SW 1271 (cell line): Measurements from ENCODE around the gene MRFAP1L1.
"Not testable (repeated sequence)": the region's sequence is repeated elsewhere in the genome, so short reads cannot be mapped to it uniquely, and the experiment has no call there.

ENCODE experiments used
- DNase-seq, 2 experiments: peaks; one replicate each; lab custom pipeline; 2025; lab: John Stamatoyannopoulos, UW

MRFAP1L1 gene

GRCh38 chr4:6709230-6710114 is at the start of gene MRFAP1L1:
Gene MRFAP1L1, minus strand, starts transcription at chr4:6709865. Its CDS starts 236 bp downstream, at chr4:6709629.
- DNase-seq = peak; percentile 94 to 96

GRCh38 chr4:6758728-6759127 is 49.1 kb upstream of the MRFAP1L1 start:
- DNase-seq = no peak

GRCh38 chr4:6756345-6756744 is 46.7 kb upstream of the MRFAP1L1 start:
- DNase-seq = not testable (repeated sequence)

- no peak for DNase-seq
These were observed 45.6 kb upstream of the MRFAP1L1 start for GRCh38 chr4:6755088-6755753.

- no peak for DNase-seq
These were observed 44.9 kb upstream of the MRFAP1L1 start for GRCh38 chr4:6754481-6755087.

GRCh38 chr4:6753891-6754290 is 44.2 kb upstream of the MRFAP1L1 start:
- DNase-seq = no peak

GRCh38 chr4:6753103-6753560 is 43.5 kb upstream of the MRFAP1L1 start:
- DNase-seq = no peak

- no peak for DNase-seq
These were observed 42.8 kb upstream of the MRFAP1L1 start for GRCh38 chr4:6752486-6752829.

- no peak for DNase-seq
These were observed 42.2 kb upstream of the MRFAP1L1 start for GRCh38 chr4:6751611-6752485.

- DNase-seq = no peak
These were observed 40.9 kb upstream of the MRFAP1L1 start for GRCh38 chr4:6750286-6751221.

GRCh38 chr4:6749340-6750171 is 39.9 kb upstream of the MRFAP1L1 start:
- no peak for DNase-seq

- DNase-seq = no peak
These were observed 38.6 kb upstream of the MRFAP1L1 start for GRCh38 chr4:6748286-6748685.

GRCh38 chr4:6747294-6748051 is 37.8 kb upstream of the MRFAP1L1 start:
- no peak for DNase-seq

- DNase-seq = no peak
These were observed 37.1 kb upstream of the MRFAP1L1 start for GRCh38 chr4:6746721-6747293.

- DNase-seq = no peak
These were observed 33.3 kb upstream of the MRFAP1L1 start for GRCh38 chr4:6742989-6743388.

- DNase-seq = no peak
These were observed 32.8 kb upstream of the MRFAP1L1 start for GRCh38 chr4:6742507-6742906.

- no peak for DNase-seq
These were observed 30.7 kb upstream of the MRFAP1L1 start for GRCh38 chr4:6740347-6740746.

- DNase-seq = no peak
These were observed 30.3 kb upstream of the MRFAP1L1 start for GRCh38 chr4:6739920-6740319.
